Neural cell (in vitro differentiated cells): ENCODE measurements around the gene RAB11FIP5. TPM values are rescaled to one million over a fixed set of nuclear protein-coding genes. Genes with fewer than 3 reads are reported as not detected.

ENCODE experiments used
- H2AFZ ChIP-seq: fragments of 200-600, 300-800 bp; sonication (generic), shearing (Covaris generic); 2 replicates; pipeline ENCODE4 v1.6.0; 2014; ENCODE audit warnings: low read depth, mild to moderate bottlenecking, antibody characterized with exemption, low read length, moderate library complexity
- H3F3A ChIP-seq: fragments of 200-600 bp; shearing (Covaris generic); 2 replicates; pipeline ENCODE4 v1.6.1; 2016; ENCODE audit warnings: mild to moderate bottlenecking, moderate library complexity, mixed read lengths, antibody characterized with exemption, low read length; ENCODE audit not compliant: insufficient read depth, poor library complexity, severe bottlenecking
- H3K27ac ChIP-seq: fragments of 200-600, 300-800 bp; sonication (generic), shearing (Covaris generic); 2 replicates; pipeline ENCODE4 v1.5.1; 2014; ENCODE audit warnings: mild to moderate bottlenecking, low read length, moderate library complexity
- H3K27me3 ChIP-seq: fragments of 300-800, 200-600 bp; sonication (generic), shearing (Covaris generic); 2 replicates; pipeline ENCODE4 v1.6.0; 2014; ENCODE audit warnings: mild to moderate bottlenecking, low read depth, low read length, moderate library complexity; ENCODE audit not compliant: insufficient read depth
- H3K36me3 ChIP-seq: fragments of 300-800, 200-600 bp; sonication (generic), shearing (Covaris generic); 2 replicates; pipeline ENCODE4 v1.5.1; 2014; ENCODE audit warnings: mild to moderate bottlenecking, antibody characterized with exemption, low read length, moderate library complexity; ENCODE audit not compliant: insufficient read depth
- H3K4me2 ChIP-seq: fragments of 300-800, 200-600 bp; sonication (generic), shearing (Covaris generic); 2 replicates; pipeline ENCODE4 v1.6.0; 2014; ENCODE audit warnings: mild to moderate bottlenecking, low read length
- H3K4me3 ChIP-seq: fragments of 300-800, 200-600 bp; sonication (generic), shearing (Covaris generic); 2 replicates; pipeline ENCODE4 v1.5.1; 2014; ENCODE audit warnings: mild to moderate bottlenecking, low read length, moderate library complexity
- H3K79me2 ChIP-seq: fragments of 200-600 bp; shearing (Covaris generic); replicated peaks from 2 replicates; pipeline ENCODE4 v1.6.0; 2014; ENCODE audit warnings: mild to moderate bottlenecking, low read length, moderate library complexity; ENCODE audit not compliant: insufficient read depth
- H3K9ac ChIP-seq: fragments of 300-800, 200-600 bp; sonication (generic), shearing (Covaris generic); 2 replicates; pipeline ENCODE4 v1.6.1; 2016; ENCODE audit warnings: mild to moderate bottlenecking, low read length, mixed read lengths
- H3K9me2 ChIP-seq: fragments of 200-600 bp; shearing (Covaris generic); 2 replicates; pipeline ENCODE4 v1.6.1; 2016; ENCODE audit warnings: mild to moderate bottlenecking, low read length, mixed read lengths; ENCODE audit not compliant: insufficient read depth
- H3K9me3 ChIP-seq: fragments of 200-600, 300-800 bp; sonication (generic), shearing (Covaris generic); 2 replicates; pipeline ENCODE4 v1.6.1; 2016; ENCODE audit warnings: mild to moderate bottlenecking, mixed run types, low read length, moderate library complexity, mixed read lengths
- H4K20me1 ChIP-seq: fragments of 200-600 bp; shearing (Covaris generic); 2 replicates; pipeline ENCODE4 v1.6.1; 2016; ENCODE audit warnings: mild to moderate bottlenecking, mixed run types; ENCODE audit not compliant: insufficient read depth
- CTCF ChIP-seq: fragments of 450-650 bp; IDR thresholded peaks from 2 replicates; pipeline ENCODE4 v1.5.1; 2014; ENCODE audit warnings: antibody characterized with exemption, mild to moderate bottlenecking, moderate library complexity; ENCODE audit not compliant: poor library complexity, severe bottlenecking
- EP300 ChIP-seq: fragments of 450-650 bp; conservative IDR thresholded peaks from 2 replicates; pipeline ENCODE4 v1.6.1; 2014; ENCODE audit warnings: antibody characterized with exemption, mild to moderate bottlenecking, moderate library complexity; ENCODE audit not compliant: poor library complexity, severe bottlenecking
- EZH2 ChIP-seq: fragments of 200-600, 300-800 bp; shearing (Covaris generic), sonication (generic); IDR thresholded peaks from 2 replicates; pipeline ENCODE4 v1.6.1; 2014; ENCODE audit warnings: antibody characterized with exemption, low read length, borderline replicate concordance, mild to moderate bottlenecking; ENCODE audit not compliant: insufficient read depth, poor library complexity, severe bottlenecking
- MXI1 ChIP-seq: fragments of 450-650 bp; conservative IDR thresholded peaks from 2 replicates; pipeline ENCODE4 v1.6.1; 2014; ENCODE audit warnings: antibody characterized with exemption, mild to moderate bottlenecking; ENCODE audit not compliant: poor library complexity, severe bottlenecking
- POLR2AphosphoS5 ChIP-seq: IDR thresholded peaks from 2 replicates; pipeline ENCODE4 v1.6.1; 2012
- RAD21 ChIP-seq: fragments of 450-650 bp; conservative IDR thresholded peaks from 2 replicates; pipeline ENCODE4 v1.6.1; 2014; ENCODE audit warnings: antibody characterized with exemption, mild to moderate bottlenecking, moderate library complexity
- REST ChIP-seq: IDR thresholded peaks from 2 replicates; pipeline ENCODE4 v1.6.1; 2012; ENCODE audit warnings: borderline replicate concordance
- SMC3 ChIP-seq: fragments of 450-650 bp; conservative IDR thresholded peaks from 2 replicates; pipeline ENCODE4 v1.6.1; 2014; ENCODE audit warnings: antibody characterized with exemption, mild to moderate bottlenecking, moderate library complexity; ENCODE audit not compliant: poor library complexity
- TAF1 ChIP-seq: IDR thresholded peaks from 2 replicates; pipeline ENCODE4 v1.6.1; 2012; ENCODE audit warnings: low read depth
- polyA plus RNA-seq: library from polyadenylated mRNA; depleted of rRNA; stranded (reverse); fragments of >200 nt; gene quantifications from 2 replicates; pipeline ENCODE4 v1.2.3, GENCODE V29; 2014

The RAB11FIP5 gene
- polyA plus RNA-seq, 1 donor from 2014 or later: 2.6 TPM

- no peak for TF ChIP-seq REST
These were observed 49.3 kb downstream of the RAB11FIP5 start (continued) for GRCh38 chr2:73063472-73063871.

- Histone ChIP-seq H3K9ac (no peak overlapping the region), H3K9me2 (no peaks in the 10 kb centered on the region), H3K9me3 (no peaks in the 10 kb centered on the region), H3K4me3 (no peak overlapping the region), H3F3A (no peaks in the 10 kb centered on the region), H3K27me3 (no peaks in the 10 kb centered on the region), H3K27ac (no peak overlapping the region), H2AFZ (no peak overlapping the region), H3K36me3 (no peaks in the 10 kb centered on the region), H3K79me2 (no peaks in the 10 kb centered on the region), H4K20me1 (no peaks in the 10 kb centered on the region), H3K4me2 (no peak overlapping the region)
- no peak for TF ChIP-seq REST
- TF ChIP-seq RAD21: no peak
- TF ChIP-seq TAF1: no peak
- no peak for TF ChIP-seq EP300
- TF ChIP-seq POLR2AphosphoS5: no peak
- no peak for TF ChIP-seq SMC3
- no peak for TF ChIP-seq MXI1
- no peak for TF ChIP-seq CTCF
- no peak for TF ChIP-seq EZH2
These were observed 53.6 kb downstream of the RAB11FIP5 start for GRCh38 chr2:73059106-73059505.
